Measurements from ENCODE around the gene EXOC4.
"Not testable (repeated sequence)": the region's sequence is repeated elsewhere in the genome, so short reads cannot be mapped to it uniquely, and the experiment has no call there.

The EXOC4 gene

DNA sequence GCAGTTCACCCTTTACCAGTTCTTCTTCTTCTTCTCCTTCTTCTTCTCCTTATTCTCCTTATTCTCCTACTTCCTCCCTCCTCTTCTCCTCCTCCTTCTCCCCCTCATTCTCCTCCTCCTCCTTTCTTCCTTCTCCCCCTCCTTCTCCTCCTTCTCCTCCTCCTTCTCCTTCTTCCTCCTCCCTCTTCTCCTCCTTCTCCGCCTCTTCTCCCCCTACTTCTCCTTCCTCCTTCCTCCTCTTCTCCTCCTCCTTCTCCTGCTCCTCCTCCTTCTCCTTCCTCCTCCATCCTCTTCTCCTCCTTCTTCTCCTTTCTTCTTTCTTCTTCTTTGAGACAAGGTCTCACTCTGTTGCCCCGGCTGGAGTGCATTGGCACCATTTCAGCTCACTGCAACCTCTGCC is 816.3 kb downstream of the EXOC4 start:
- H3K27ac ChIP-seq, result no peak overlapping the region
- no peaks in the 10 kb centered on the region for H3K9me3 ChIP-seq (ENCODE audit: severe bottlenecking)
- no peak overlapping the region for H3K4me3 ChIP-seq (ENCODE audit: low read depth, low read length)
- no peaks in the 10 kb centered on the region for H3K36me3 ChIP-seq
- no peaks in the 10 kb centered on the region for H3K27me3 ChIP-seq (ENCODE audit: insufficient read depth, low read depth, severe bottlenecking)
- DNase-seq, result no peak
- TF ChIP-seq, protein P1, sequence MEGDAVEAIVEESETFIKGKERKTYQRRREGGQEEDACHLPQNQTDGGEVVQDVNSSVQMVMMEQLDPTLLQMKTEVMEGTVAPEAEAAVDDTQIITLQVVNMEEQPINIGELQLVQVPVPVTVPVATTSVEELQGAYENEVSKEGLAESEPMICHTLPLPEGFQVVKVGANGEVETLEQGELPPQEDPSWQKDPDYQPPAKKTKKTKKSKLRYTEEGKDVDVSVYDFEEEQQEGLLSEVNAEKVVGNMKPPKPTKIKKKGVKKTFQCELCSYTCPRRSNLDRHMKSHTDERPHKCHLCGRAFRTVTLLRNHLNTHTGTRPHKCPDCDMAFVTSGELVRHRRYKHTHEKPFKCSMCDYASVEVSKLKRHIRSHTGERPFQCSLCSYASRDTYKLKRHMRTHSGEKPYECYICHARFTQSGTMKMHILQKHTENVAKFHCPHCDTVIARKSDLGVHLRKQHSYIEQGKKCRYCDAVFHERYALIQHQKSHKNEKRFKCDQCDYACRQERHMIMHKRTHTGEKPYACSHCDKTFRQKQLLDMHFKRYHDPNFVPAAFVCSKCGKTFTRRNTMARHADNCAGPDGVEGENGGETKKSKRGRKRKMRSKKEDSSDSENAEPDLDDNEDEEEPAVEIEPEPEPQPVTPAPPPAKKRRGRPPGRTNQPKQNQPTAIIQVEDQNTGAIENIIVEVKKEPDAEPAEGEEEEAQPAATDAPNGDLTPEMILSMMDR (IDR thresholded peaks at IDR 0.05; ENCODE audit: low read depth, low read length), result no peak

DNA sequence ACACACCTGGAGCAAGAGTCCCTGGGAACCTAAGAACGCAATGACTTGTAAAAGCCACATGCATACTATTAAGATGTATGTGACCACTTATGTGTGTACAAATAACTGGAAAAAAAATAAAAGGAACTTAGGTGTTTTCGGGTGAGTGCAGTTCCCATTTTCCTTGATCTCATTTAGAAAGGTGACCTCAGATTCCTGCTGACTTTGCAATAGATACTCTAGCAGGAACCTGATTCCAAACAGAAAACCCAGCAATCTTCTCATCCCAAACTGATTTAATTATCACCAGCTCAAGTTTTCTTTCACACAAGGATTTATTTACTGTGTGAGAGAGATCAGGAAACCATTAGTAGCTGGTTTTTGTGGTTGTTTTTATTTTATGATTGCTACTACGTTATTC is 817.8 kb downstream of the EXOC4 start:
- Histone ChIP-seq H3K27ac (no peak overlapping the region), H3K36me3 (no peaks in the 10 kb centered on the region), H3K4me3 (ENCODE audit: low read depth, low read length) (no peak overlapping the region), H3K27me3 (ENCODE audit: insufficient read depth, low read depth, severe bottlenecking) (no peaks in the 10 kb centered on the region), H3K9me3 (ENCODE audit: severe bottlenecking) (no peaks in the 10 kb centered on the region)
- TF ChIP-seq, protein P1 (IDR thresholded peaks at IDR 0.05; ENCODE audit: low read depth, low read length), result no peak
- DNase-seq, result no peak

DNA sequence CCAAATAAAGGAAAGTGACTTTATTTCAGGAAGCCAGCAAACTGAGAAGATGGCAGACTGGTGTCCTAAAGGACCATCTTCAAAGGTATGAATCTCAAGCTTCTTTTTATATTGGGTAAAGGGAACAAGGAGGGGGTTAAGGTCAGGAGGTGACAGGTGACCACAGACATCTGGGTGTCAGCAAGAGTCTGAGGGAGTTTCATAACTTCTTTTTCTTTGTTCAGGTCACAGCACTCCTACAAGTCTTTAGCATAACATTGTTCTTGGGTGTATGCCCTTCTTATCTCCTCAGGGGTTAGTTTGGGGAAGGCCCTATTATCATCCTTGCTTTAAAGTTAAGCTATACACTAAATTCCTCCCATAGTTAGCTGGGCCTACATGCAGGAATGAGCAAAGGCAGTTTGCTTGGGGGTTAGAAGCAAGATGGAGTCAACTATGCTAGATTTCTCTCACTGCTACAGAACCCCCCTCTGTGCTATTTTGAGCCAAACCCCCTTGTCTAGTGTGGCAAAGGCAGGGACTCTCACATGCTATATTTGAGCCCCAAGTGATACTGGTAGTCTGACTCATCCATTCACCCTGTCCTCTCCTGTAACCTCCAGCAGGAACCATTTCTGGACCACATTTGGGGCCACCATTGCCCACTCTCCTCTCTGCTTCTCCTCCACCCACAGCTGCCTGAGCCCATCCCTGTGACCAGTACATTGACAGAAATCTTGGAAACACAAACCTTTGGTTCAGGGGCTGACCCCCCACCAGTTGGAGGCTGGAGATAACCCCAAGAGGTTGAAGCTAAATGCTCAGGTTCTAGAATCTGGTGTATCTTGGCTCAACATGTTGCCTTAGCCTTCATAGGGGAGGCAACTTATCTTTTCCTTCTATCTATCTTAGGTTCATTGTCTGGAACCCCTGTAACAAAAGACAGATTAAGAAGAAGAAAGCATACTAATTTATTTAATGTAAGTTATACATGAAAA is 818.8 kb downstream of the EXOC4 start:
- TF ChIP-seq, protein P1 (IDR thresholded peaks at IDR 0.05; ENCODE audit: low read depth, low read length), result no peak
- DNase-seq, result no peak

DNA sequence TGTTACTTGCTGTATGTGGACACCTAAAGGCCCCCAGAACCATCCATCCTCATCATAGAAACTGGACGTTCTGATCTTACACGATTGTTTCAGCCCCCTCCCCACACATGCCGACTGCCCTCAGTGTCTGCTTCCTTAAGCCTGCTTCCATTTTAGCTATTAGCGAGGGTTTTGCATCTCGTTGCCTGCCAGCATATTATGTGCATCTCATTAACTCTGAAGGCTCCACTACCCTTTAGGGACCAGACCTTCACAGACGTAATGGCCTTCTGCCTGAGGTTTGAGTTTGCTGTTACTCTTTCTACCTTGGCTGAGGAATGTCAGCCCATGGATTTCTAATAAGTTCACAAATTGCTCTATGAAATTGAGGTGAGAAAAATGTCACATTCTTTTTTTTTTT is 820.4 kb downstream of the EXOC4 start:
- no peak overlapping the region for H3K4me3 ChIP-seq (ENCODE audit: low read depth, low read length)
- H3K9me3 ChIP-seq (ENCODE audit: severe bottlenecking), result no peaks in the 10 kb centered on the region
- no peaks in the 10 kb centered on the region for H3K36me3 ChIP-seq
- TF ChIP-seq, protein P1 (IDR thresholded peaks at IDR 0.05; ENCODE audit: low read depth, low read length), result no peak
- H3K27ac ChIP-seq, result no peak overlapping the region
- H3K27me3 ChIP-seq (ENCODE audit: insufficient read depth, low read depth, severe bottlenecking), result no peaks in the 10 kb centered on the region
- DNase-seq, result no peak

More for the DNA sequence above, 818.8 kb downstream of the EXOC4 start:
- Histone ChIP-seq H3K27ac (no peak overlapping the region), H3K9me3 (ENCODE audit: severe bottlenecking) (no peaks in the 10 kb centered on the region), H3K27me3 (ENCODE audit: insufficient read depth, low read depth, severe bottlenecking) (no peaks in the 10 kb centered on the region), H3K36me3 (no peaks in the 10 kb centered on the region), H3K4me3 (ENCODE audit: low read depth, low read length) (no peak overlapping the region)

GRCh38 chr7:134075799-134076198 is 822.9 kb downstream of the EXOC4 start:
- no peak overlapping the region for H3K27ac ChIP-seq
- TF ChIP-seq, protein P1 (IDR thresholded peaks at IDR 0.05; ENCODE audit: low read depth, low read length), result no peak
- H3K4me3 ChIP-seq (ENCODE audit: low read depth, low read length), result no peak overlapping the region
- H3K27me3 ChIP-seq (ENCODE audit: insufficient read depth, low read depth, severe bottlenecking), result no peaks in the 10 kb centered on the region
- no peaks in the 10 kb centered on the region for H3K36me3 ChIP-seq
- H3K9me3 ChIP-seq (ENCODE audit: severe bottlenecking), result no peaks in the 10 kb centered on the region
- no peak for DNase-seq

GRCh38 chr7:134077560-134077959 is 824.7 kb downstream of the EXOC4 start:
- H3K4me3 ChIP-seq (ENCODE audit: low read depth, low read length); H3K27me3 ChIP-seq (ENCODE audit: insufficient read depth, low read depth, severe bottlenecking); H3K9me3 ChIP-seq (ENCODE audit: severe bottlenecking); H3K36me3 ChIP-seq; H3K27ac ChIP-seq: not testable (repeated sequence)
- peak; percentile 22 for DNase-seq

All from WERI-Rb-1 (cell line).